ENCODE results near the gene VPS35L.

VPS35L gene

GRCh38 chr16:19598805-19599510, 43.5 kb downstream of the VPS35L start:
- Mint-ChIP-seq H3K4me1 (ENCODE audit: low read depth) (no peaks in the 10 kb centered on the region), H3K9me3 (ENCODE audit: low read depth) (no peaks in the 10 kb centered on the region), H3K36me3 (peaks cover 12% of the 10 kb centered on the region), H3K4me3 (no peak overlapping the region), H3K27me3 (no peaks in the 10 kb centered on the region), H3K27ac (no peak overlapping the region)

- no peak overlapping the region for H3K27ac Mint-ChIP-seq
- no peaks in the 10 kb centered on the region for H3K9me3 Mint-ChIP-seq (ENCODE audit: low read depth)
- H3K27me3 Mint-ChIP-seq, result no peaks in the 10 kb centered on the region
- no peaks in the 10 kb centered on the region for H3K4me1 Mint-ChIP-seq (ENCODE audit: low read depth)
- H3K36me3 Mint-ChIP-seq, result peaks cover 19% of the 10 kb centered on the region
- H3K4me3 Mint-ChIP-seq, result no peak overlapping the region
These were observed 44.6 kb downstream of the VPS35L start for GRCh38 chr16:19599968-19600716.

- Mint-ChIP-seq H3K36me3 (peaks cover 28% of the 10 kb centered on the region), H3K4me3 (no peak overlapping the region), H3K9me3 (ENCODE audit: low read depth) (peaks cover 9% of the 10 kb centered on the region), H3K27me3 (no peaks in the 10 kb centered on the region), H3K27ac (no peak overlapping the region), H3K4me1 (ENCODE audit: low read depth) (no peaks in the 10 kb centered on the region)
These were observed 45.8 kb downstream of the VPS35L start for GRCh38 chr16:19601083-19601976.

GRCh38 chr16:19604911-19605310, 49.4 kb downstream of the VPS35L start:
- no peak overlapping the region for H3K27ac Mint-ChIP-seq
- H3K4me1 Mint-ChIP-seq (ENCODE audit: low read depth), result no peaks in the 10 kb centered on the region
- no peaks in the 10 kb centered on the region for H3K27me3 Mint-ChIP-seq
- H3K4me3 Mint-ChIP-seq, result no peak overlapping the region
- peaks cover 40% of the 10 kb centered on the region for H3K36me3 Mint-ChIP-seq
- H3K9me3 Mint-ChIP-seq (ENCODE audit: low read depth), result peaks cover 9% of the 10 kb centered on the region

- Mint-ChIP-seq H3K27ac (no peak overlapping the region), H3K9me3 (ENCODE audit: low read depth) (peaks cover 9% of the 10 kb centered on the region), H3K36me3 (peaks cover 40% of the 10 kb centered on the region), H3K4me3 (no peak overlapping the region), H3K4me1 (ENCODE audit: low read depth) (no peaks in the 10 kb centered on the region), H3K27me3 (no peaks in the 10 kb centered on the region)
These were observed 50.2 kb downstream of the VPS35L start for GRCh38 chr16:19605701-19606100.

GRCh38 chr16:19607616-19608280, 52.2 kb downstream of the VPS35L start:
- Mint-ChIP-seq H3K4me1 (ENCODE audit: low read depth) (no peaks in the 10 kb centered on the region), H3K9me3 (ENCODE audit: low read depth) (peaks cover 9% of the 10 kb centered on the region), H3K36me3 (peaks cover 39% of the 10 kb centered on the region), H3K4me3 (no peak overlapping the region), H3K27me3 (no peaks in the 10 kb centered on the region), H3K27ac (no peak overlapping the region)

GRCh38 chr16:19609359-19609758, 53.9 kb downstream of the VPS35L start:
- no peaks in the 10 kb centered on the region for H3K27me3 Mint-ChIP-seq
- H3K27ac Mint-ChIP-seq, result no peak overlapping the region
- H3K4me1 Mint-ChIP-seq (ENCODE audit: low read depth), result no peaks in the 10 kb centered on the region
- peaks cover 36% of the 10 kb centered on the region for H3K36me3 Mint-ChIP-seq
- H3K4me3 Mint-ChIP-seq, result no peak overlapping the region
- H3K9me3 Mint-ChIP-seq (ENCODE audit: low read depth), result peaks cover 9% of the 10 kb centered on the region

GRCh38 chr16:19610200-19610599, 54.7 kb downstream of the VPS35L start:
- no peaks in the 10 kb centered on the region for H3K27me3 Mint-ChIP-seq
- peaks cover 32% of the 10 kb centered on the region for H3K36me3 Mint-ChIP-seq
- peaks cover 9% of the 10 kb centered on the region for H3K9me3 Mint-ChIP-seq (ENCODE audit: low read depth)
- no peak overlapping the region for H3K4me3 Mint-ChIP-seq
- H3K4me1 Mint-ChIP-seq (ENCODE audit: low read depth), result no peaks in the 10 kb centered on the region
- no peak overlapping the region for H3K27ac Mint-ChIP-seq

GRCh38 chr16:19613834-19614233, 58.3 kb downstream of the VPS35L start:
- H3K9me3 Mint-ChIP-seq (ENCODE audit: low read depth), result no peaks in the 10 kb centered on the region
- H3K27me3 Mint-ChIP-seq, result no peaks in the 10 kb centered on the region
- H3K27ac Mint-ChIP-seq, result no peak overlapping the region
- no peaks in the 10 kb centered on the region for H3K4me1 Mint-ChIP-seq (ENCODE audit: low read depth)
- peaks cover 21% of the 10 kb centered on the region for H3K36me3 Mint-ChIP-seq
- no peak overlapping the region for H3K4me3 Mint-ChIP-seq

GRCh38 chr16:19616241-19616640, 60.7 kb downstream of the VPS35L start:
- Mint-ChIP-seq H3K4me3 (no peak overlapping the region), H3K36me3 (peaks cover 19% of the 10 kb centered on the region), H3K4me1 (ENCODE audit: low read depth) (no peaks in the 10 kb centered on the region), H3K27me3 (no peaks in the 10 kb centered on the region), H3K9me3 (ENCODE audit: low read depth) (no peaks in the 10 kb centered on the region), H3K27ac (no peak overlapping the region)

- Mint-ChIP-seq H3K27me3 (no peaks in the 10 kb centered on the region), H3K4me1 (ENCODE audit: low read depth) (no peaks in the 10 kb centered on the region), H3K4me3 (no peak overlapping the region), H3K9me3 (ENCODE audit: low read depth) (no peaks in the 10 kb centered on the region), H3K36me3 (peaks cover 13% of the 10 kb centered on the region), H3K27ac (no peak overlapping the region)
These were observed 63.4 kb downstream of the VPS35L start for GRCh38 chr16:19618876-19619275.

GRCh38 chr16:19621445-19621844, 65.9 kb downstream of the VPS35L start:
- Mint-ChIP-seq H3K4me3 (no peak overlapping the region), H3K27me3 (no peaks in the 10 kb centered on the region), H3K9me3 (ENCODE audit: low read depth) (no peaks in the 10 kb centered on the region), H3K4me1 (ENCODE audit: low read depth) (no peaks in the 10 kb centered on the region), H3K27ac (no peak overlapping the region), H3K36me3 (peaks cover 13% of the 10 kb centered on the region)

- Mint-ChIP-seq H3K9me3 (ENCODE audit: low read depth) (no peaks in the 10 kb centered on the region), H3K27me3 (no peaks in the 10 kb centered on the region), H3K27ac (no peak overlapping the region), H3K4me3 (no peak overlapping the region), H3K36me3 (peaks cover 6% of the 10 kb centered on the region), H3K4me1 (ENCODE audit: low read depth) (no peaks in the 10 kb centered on the region)
These were observed 69.5 kb downstream of the VPS35L start for GRCh38 chr16:19625039-19625438.

GRCh38 chr16:19636436-19637267, 81.1 kb downstream of the VPS35L start:
- Mint-ChIP-seq H3K36me3 (peaks cover 12% of the 10 kb centered on the region), H3K27me3 (no peaks in the 10 kb centered on the region), H3K27ac (no peak overlapping the region)

More at GRCh38 chr16:19636436-19637267, 81.1 kb downstream of the VPS35L start:
- H3K4me3 Mint-ChIP-seq, result no peak overlapping the region
- no peaks in the 10 kb centered on the region for H3K9me3 Mint-ChIP-seq (ENCODE audit: low read depth)
- peaks cover 20% of the 10 kb centered on the region for H3K4me1 Mint-ChIP-seq (ENCODE audit: low read depth)
